A673 (cell line): Measurements from ENCODE around the gene ABCA9. TPM values are rescaled to one million over a fixed set of nuclear protein-coding genes. Genes with fewer than 3 reads are reported as not detected.

Experiments
- BruUV-seq: library from RNA; stranded (reverse); fragments of 400-500 nt; replicated peaks from 2 replicates; lab custom pipeline; 2021; lab: Mats Ljungman, UMichigan
- CTCF ChIA-PET: fragments of 300-600 bp; sonication (Branson Sonifier 250); formaldehyde crosslinking; loops from one replicate; lab custom pipeline; 2022; ENCODE audit warnings: antibody characterized with exemption; lab: Charles Lee
- POLR2A ChIA-PET: fragments of 300-600 bp; sonication (Branson Sonifier 250); formaldehyde crosslinking; loops from one replicate; lab custom pipeline; 2022; ENCODE audit warnings: antibody characterized with exemption; ENCODE audit not compliant: low non-redundant PET; lab: Charles Lee
- DNase-seq: peaks from one replicate; pipeline ENCODE4 v3.0.0-alpha.2; 2015; ENCODE audit warnings: low spot score
- H3K27ac ChIP-seq: fragments of 200-600 bp; sonication (generic); 2 replicates; pipeline ENCODE4 v1.5.1; 2016; ENCODE audit warnings: mixed run types, low read depth, mild to moderate bottlenecking, mixed read lengths, antibody characterized with exemption, low read length; ENCODE audit not compliant: poor library complexity, severe bottlenecking
- H3K27me3 ChIP-seq: fragments of 200-600 bp; sonication (generic); replicated peaks from 2 replicates; pipeline ENCODE4 v1.6.1; 2017; ENCODE audit warnings: mixed run types, low read depth, mild to moderate bottlenecking, mixed read lengths, antibody characterized with exemption, low read length; ENCODE audit not compliant: insufficient read depth, poor library complexity
- H3K36me3 ChIP-seq: fragments of 200-600 bp; sonication (generic); 2 replicates; pipeline ENCODE4 v1.6.1; 2016; ENCODE audit warnings: mixed run types, mild to moderate bottlenecking, mixed read lengths, antibody characterized with exemption, low read length; ENCODE audit not compliant: insufficient read depth, poor library complexity, severe bottlenecking
- H3K4me1 ChIP-seq: fragments of 200-600 bp; sonication (generic); 2 replicates; pipeline ENCODE4 v1.6.1; 2017; ENCODE audit warnings: mixed run types, mild to moderate bottlenecking, mixed read lengths, antibody characterized with exemption, low read length; ENCODE audit not compliant: insufficient read depth, poor library complexity, severe bottlenecking
- H3K4me3 ChIP-seq: fragments of 200-600 bp; sonication (generic); 2 replicates; pipeline ENCODE4 v1.5.1; 2016; ENCODE audit warnings: low read depth, mixed run types, mild to moderate bottlenecking, mixed read lengths, low read length; ENCODE audit not compliant: poor library complexity, severe bottlenecking
- H3K9me3 ChIP-seq: fragments of 200-600 bp; sonication (generic); 2 replicates; pipeline ENCODE4 v1.6.1; 2016; ENCODE audit warnings: mixed run types, low read depth, mild to moderate bottlenecking, mixed read lengths, antibody characterized with exemption, low read length; ENCODE audit not compliant: poor library complexity, severe bottlenecking
- CTCF ChIP-seq: fragments of 300-800, 200-600 bp; sonication (generic); conservative IDR thresholded peaks from 2 replicates; pipeline ENCODE4 v1.5.1; 2017; ENCODE audit warnings: low read depth, mild to moderate bottlenecking, antibody characterized with exemption, low read length, moderate library complexity, mixed read lengths
- EZH2 ChIP-seq: fragments of 200-600 bp; sonication (generic); IDR thresholded peaks from 2 replicates; pipeline ENCODE4 v1.6.1; 2017; ENCODE audit warnings: borderline replicate concordance, low read depth, mild to moderate bottlenecking, mixed read lengths, antibody characterized with exemption, low read length; ENCODE audit not compliant: poor library complexity, severe bottlenecking
- intact Hi-C: fragments of 100-400 bp; cut with micrococcal nuclease; formaldehyde crosslinking; loops from one replicate; pipeline ENCODE4 v1.10.0; 2022; ENCODE audit not compliant: unreplicated experiment
- total RNA-seq: library from RNA; stranded (reverse); gene quantifications from 2 replicates; pipeline ENCODE4 v1.2.3, GENCODE V29; 2021

The ABCA9 gene
- total RNA-seq, 1 experiment from 2014 or later = 1.4 TPM

DNA sequence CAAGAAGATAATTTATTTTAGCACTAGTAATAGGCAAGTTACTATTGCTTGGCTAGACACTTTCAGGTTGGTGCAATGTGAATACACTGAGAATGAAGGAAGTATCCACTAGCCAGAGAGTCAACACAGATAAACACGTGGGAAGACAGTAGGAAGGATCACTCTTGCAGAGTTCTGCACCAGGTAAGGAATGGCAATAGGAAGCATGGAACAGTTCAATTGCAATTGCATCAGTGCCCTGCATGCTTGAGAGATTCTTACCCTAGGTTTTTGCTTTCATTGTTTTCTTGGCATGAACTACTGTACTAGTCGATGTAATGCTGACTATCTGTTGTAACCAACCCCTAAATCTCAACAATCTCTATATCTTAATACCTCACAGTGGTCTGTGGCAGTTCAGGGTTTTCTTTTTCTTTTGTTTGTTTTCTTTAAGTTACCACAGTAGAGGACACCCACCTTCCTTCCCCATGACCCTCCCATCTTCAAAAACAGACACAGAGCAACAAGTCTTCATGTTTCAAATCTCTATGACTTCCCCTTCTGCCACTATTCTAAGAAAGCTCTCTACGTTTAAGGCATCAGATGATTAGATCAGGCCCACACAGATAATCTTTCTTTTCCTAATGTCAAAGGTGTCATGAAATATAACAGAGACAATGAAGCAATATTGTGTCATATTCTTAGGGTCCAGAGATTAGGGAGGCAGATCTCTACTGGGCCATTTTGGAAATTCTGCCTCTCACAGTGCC lies 87.5 kb downstream of the ABCA9 start:
- no TSS peak for BruUV-seq
- intact Hi-C loops = loop anchor here (2.0 kb wide), 2 partner anchors 138 to 196 kb away; no protein-coding TSS in a partner anchor
- CTCF ChIA-PET = no interaction called here

GRCh38 chr17:68972119-68972704 lies 88.5 kb downstream of the ABCA9 start:
- TF ChIP-seq CTCF = peak; percentile 83
- no peak for TF ChIP-seq EZH2
- Histone ChIP-seq H3K4me3 (no peak overlapping the region), H3K27me3 (no peaks in the 10 kb centered on the region), H3K4me1 (peaks cover 9% of the 10 kb centered on the region), H3K9me3 (peaks cover under 1% of the 10 kb centered on the region), H3K27ac (no peak overlapping the region), H3K36me3 (no peaks in the 10 kb centered on the region)
- CTCF ChIA-PET = no interaction called here
- intact Hi-C loops = loop anchor here (2.0 kb wide), 2 partner anchors 137 to 195 kb away; no protein-coding TSS in a partner anchor
- POLR2A ChIA-PET = no interaction called here
- BruUV-seq = no TSS peak
- peak; percentile 75 for DNase-seq

More for the DNA sequence above, 87.5 kb downstream of the ABCA9 start:
- Histone ChIP-seq H3K27ac (no peak overlapping the region), H3K9me3 (peaks cover 3% of the 10 kb centered on the region), H3K36me3 (no peaks in the 10 kb centered on the region), H3K4me1 (peaks cover 9% of the 10 kb centered on the region), H3K27me3 (no peaks in the 10 kb centered on the region), H3K4me3 (no peak overlapping the region)
- POLR2A ChIA-PET = no interaction called here
- no peak for TF ChIP-seq CTCF
- TF ChIP-seq EZH2 = no peak
- no peak for DNase-seq

GRCh38 chr17:68969101-68969500 lies 91.6 kb downstream of the ABCA9 start:
- no peak for DNase-seq
- no peak for TF ChIP-seq CTCF
- CTCF ChIA-PET = no interaction called here
- H3K27me3 ChIP-seq = no peaks in the 10 kb centered on the region
- intact Hi-C loops = no loop called here
- no peak overlapping the region for H3K27ac ChIP-seq
- no peaks in the 10 kb centered on the region for H3K9me3 ChIP-seq
- POLR2A ChIA-PET = interaction anchor here (0.6 kb wide), 1 partner anchor 16 kb away, joined by 3 read pairs; no protein-coding TSS in a partner anchor
- H3K36me3 ChIP-seq = no peaks in the 10 kb centered on the region
- BruUV-seq = no TSS peak
- H3K4me3 ChIP-seq = no peak overlapping the region
- H3K4me1 ChIP-seq = peaks cover 9% of the 10 kb centered on the region
